HS-27A (cell line): Measurements from ENCODE around the gene ADAMTS8.
"Not testable (repeated sequence)": the region's sequence is repeated elsewhere in the genome, so short reads cannot be mapped to it uniquely, and the experiment has no call there.

Source experiments
- DNase-seq: peaks from one replicate; pipeline ENCODE4 v3.0.0-alpha.2; 2012; ENCODE audit warnings: low read depth, missing footprints

Gene ADAMTS8

GRCh38 chr11:130439160-130439519 is 10.7 kb upstream of the ADAMTS8 start:
- DNase-seq = no peak

GRCh38 chr11:130438401-130439159 is 10.2 kb upstream of the ADAMTS8 start:
- not testable (repeated sequence) for DNase-seq

- DNase-seq = no peak
Measured at GRCh38 chr11:130437848-130438247, 9.4 kb upstream of the ADAMTS8 start.

- DNase-seq = no peak
Measured at GRCh38 chr11:130436171-130436570, 7.8 kb upstream of the ADAMTS8 start.

- DNase-seq = no peak
Measured at GRCh38 chr11:130435671-130436070, 7.3 kb upstream of the ADAMTS8 start.

- DNase-seq = no peak
Measured at GRCh38 chr11:130434521-130435223, 6.3 kb upstream of the ADAMTS8 start.

- no peak for DNase-seq
Measured at GRCh38 chr11:130433357-130433756, 4.9 kb upstream of the ADAMTS8 start.

GRCh38 chr11:130431801-130432200 is 3.4 kb upstream of the ADAMTS8 start:
- DNase-seq = no peak

GRCh38 chr11:130431331-130431773 is 2.9 kb upstream of the ADAMTS8 start:
- DNase-seq = no peak

- no peak for DNase-seq
Measured at GRCh38 chr11:130429983-130430382, 1.6 kb upstream of the ADAMTS8 start.

- DNase-seq = no peak
Measured at GRCh38 chr11:130429120-130429681, 792 bp upstream of the ADAMTS8 start.

- DNase-seq = no peak
Measured at GRCh38 chr11:130427581-130428315, 661 bp downstream of the ADAMTS8 start.

GRCh38 chr11:130426837-130427341 is 1.5 kb downstream of the ADAMTS8 start:
- DNase-seq = no peak

- DNase-seq = no peak
Measured at GRCh38 chr11:130426223-130426836, 2.1 kb downstream of the ADAMTS8 start.

- DNase-seq = no peak
Measured at GRCh38 chr11:130425156-130425555, 3.3 kb downstream of the ADAMTS8 start.

GRCh38 chr11:130424613-130425140 is 3.7 kb downstream of the ADAMTS8 start:
- no peak for DNase-seq

- no peak for DNase-seq
Measured at GRCh38 chr11:130423541-130424142, 4.8 kb downstream of the ADAMTS8 start.

- no peak for DNase-seq
Measured at GRCh38 chr11:130422251-130422995, 6.0 kb downstream of the ADAMTS8 start.

GRCh38 chr11:130421697-130422096 is 6.7 kb downstream of the ADAMTS8 start:
- no peak for DNase-seq

- no peak for DNase-seq
Measured at GRCh38 chr11:130421199-130421585, 7.2 kb downstream of the ADAMTS8 start.
